ENCODE results near the gene EFCAB9. TPM values are rescaled to one million over a fixed set of nuclear protein-coding genes. Genes with fewer than 3 reads are reported as not detected.

EFCAB9 gene
- total and polyA plus RNA-seq, 12 donors: not detected

- H3K4me1 ChIP-seq (replicated peaks in 1 of 2): peaks cover 21 to 43% of the 10 kb centered on the region in 2 donors
- intact Hi-C loops (cut with DNase I): no loop called here
These were observed 28.5 kb upstream of the EFCAB9 start for GRCh38 chr5:172165465-172165864.

DNA sequence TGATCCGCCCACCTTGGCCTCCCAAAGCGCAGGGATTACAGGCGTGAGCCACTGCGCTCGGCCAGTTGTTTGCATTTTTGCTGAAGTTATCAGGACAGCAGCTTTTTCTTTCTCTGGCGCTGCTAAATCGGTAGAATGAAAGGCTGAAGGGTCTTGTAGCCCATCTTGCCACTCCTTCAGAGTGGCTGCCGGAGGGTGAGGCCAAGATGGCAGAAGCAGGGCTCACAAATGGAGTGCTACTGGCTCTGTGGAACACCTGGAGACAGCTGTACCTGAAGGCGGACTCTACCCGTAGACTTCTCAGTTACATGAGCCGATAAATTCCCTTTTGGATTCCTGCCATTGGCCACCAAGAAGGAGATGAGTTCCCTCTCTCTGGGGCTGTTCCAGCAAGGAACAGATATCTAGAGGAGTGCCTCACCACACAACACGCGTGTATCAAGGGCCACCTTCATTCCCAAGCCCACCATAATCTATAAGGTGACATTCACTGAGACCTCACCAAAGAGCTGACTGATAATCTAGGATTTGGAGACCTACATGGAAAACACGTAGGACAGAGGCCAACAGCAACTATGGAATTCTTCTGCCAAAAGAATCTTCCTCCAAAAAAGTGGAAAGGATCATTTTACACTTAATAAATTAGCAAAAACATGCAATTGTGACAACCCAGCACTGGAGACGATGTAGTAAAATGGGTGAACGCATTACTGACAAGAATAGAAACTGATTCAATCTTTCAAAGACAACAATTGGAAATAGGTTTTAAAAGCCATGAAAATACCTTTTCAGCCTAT lies 27.7 kb upstream of the EFCAB9 start:
- H3K36me3 ChIP-seq (replicated peaks in 1 of 2): no peaks in the 10 kb centered on the region
- H3K4me3 ChIP-seq: no peak overlapping the region
- no peak for DNase-seq
- TF ChIP-seq POLR2A (IDR thresholded peaks at IDR 0.05): no peak
- no peak for TF ChIP-seq CTCF (IDR thresholded peaks at IDR 0.05)
- no peaks in the 10 kb centered on the region for H3K27me3 ChIP-seq
- no peaks in the 10 kb centered on the region for H3K9me3 ChIP-seq (replicated peaks in 1 of 3)
- H3K4me1 ChIP-seq (replicated peaks in 1 of 2): peaks cover 21 to 43% of the 10 kb centered on the region in 2 donors
- 81 to 91% (median 86%) methylated on average over 14 to 16 of the region's 16 CpGs for WGBS, 4 donors
- intact Hi-C loops (cut with DNase I): no loop called here
- peak overlapping the region in 1 of 5 donors; percentile 77 for H3K27ac ChIP-seq

More at GRCh38 chr5:172165465-172165864, 28.5 kb upstream of the EFCAB9 start:
- 68 to 74% (median 72%) methylated on average over 6 to 7 of the region's 7 CpGs for WGBS, 4 donors
- H3K27me3 ChIP-seq: no peaks in the 10 kb centered on the region
- peak overlapping the region; percentile 42 to 93 (median 77) for H3K27ac ChIP-seq
- no peaks in the 10 kb centered on the region for H3K9me3 ChIP-seq (replicated peaks in 1 of 3)
- H3K36me3 ChIP-seq (replicated peaks in 1 of 2): no peaks in the 10 kb centered on the region
- H3K4me3 ChIP-seq: no peak overlapping the region
- TF ChIP-seq POLR2A (IDR thresholded peaks at IDR 0.05): no peak
- TF ChIP-seq CTCF (IDR thresholded peaks at IDR 0.05): no peak
- DNase-seq: no peak

GRCh38 chr5:172167895-172168294 lies 26.1 kb upstream of the EFCAB9 start:
- Histone ChIP-seq H3K4me1 (replicated peaks in 1 of 2) (peaks cover 21 to 35% of the 10 kb centered on the region in 2 donors), H3K4me3 (no peak overlapping the region), H3K36me3 (replicated peaks in 1 of 2) (no peaks in the 10 kb centered on the region), H3K27ac (no peak overlapping the region), H3K27me3 (no peaks in the 10 kb centered on the region), H3K9me3 (replicated peaks in 1 of 3) (no peaks in the 10 kb centered on the region)
- DNase-seq: no peak
- intact Hi-C loops (cut with DNase I): no loop called here
- 90 to 98% (median 92%) methylated on average over 7 of the region's 7 CpGs for WGBS, 4 donors
- TF ChIP-seq CTCF (IDR thresholded peaks at IDR 0.05): no peak

- DNase-seq: no peak
- Histone ChIP-seq H3K27me3 (no peaks in the 10 kb centered on the region), H3K4me3 (no peak overlapping the region), H3K36me3 (replicated peaks in 1 of 2) (no peaks in the 10 kb centered on the region), H3K4me1 (replicated peaks in 1 of 2) (peaks cover 19 to 31% of the 10 kb centered on the region in 2 donors), H3K27ac (no peak overlapping the region), H3K9me3 (replicated peaks in 1 of 3) (no peaks in the 10 kb centered on the region)
- intact Hi-C loops (cut with DNase I): no loop called here
- 89 to 92% (median 91%) methylated on average over 3 to 8 of the region's 8 CpGs for WGBS, 4 donors
- no peak for TF ChIP-seq CTCF (IDR thresholded peaks at IDR 0.05)
- no peak for TF ChIP-seq POLR2A (IDR thresholded peaks at IDR 0.05)
These were observed 25.7 kb upstream of the EFCAB9 start for GRCh38 chr5:172168311-172168710.

Measured in adrenal gland (tissue), 12 donors.